HEK293 (cell line): ENCODE results near the gene ZEB2.

Experiments used
- EGR2 ChIP-seq: fragments of 450-650 bp; formaldehyde crosslinking; IDR thresholded peaks from 2 replicates; pipeline ENCODE4 v1.5.1; 2016; ENCODE audit warnings: low read depth, missing biosample characterization, missing genetic modification characterization
- KLF10 ChIP-seq: fragments of 450-650 bp; IDR thresholded peaks from 2 replicates; pipeline ENCODE4 v1.5.1; 2018; ENCODE audit warnings: missing biosample characterization, mild to moderate bottlenecking, missing genetic modification characterization
- REPIN1 ChIP-seq: fragments of 450-650 bp; formaldehyde crosslinking; IDR thresholded peaks from 2 replicates; pipeline ENCODE4 v1.5.1; 2017; ENCODE audit warnings: missing biosample characterization, missing genetic modification characterization, low read depth
- SCRT1 ChIP-seq: fragments of 450-650 bp; formaldehyde crosslinking; IDR thresholded peaks from 2 replicates; pipeline ENCODE4 v1.5.1; 2016; ENCODE audit warnings: missing biosample characterization, missing genetic modification characterization, borderline replicate concordance
- ZBTB21 ChIP-seq: fragments of 450-650 bp; formaldehyde crosslinking; IDR thresholded peaks from 2 replicates; pipeline ENCODE4 v1.5.1; 2017; ENCODE audit warnings: missing biosample characterization, missing genetic modification characterization
- ZFP3 ChIP-seq: fragments of 450-650 bp; formaldehyde crosslinking; IDR thresholded peaks from 2 replicates; pipeline ENCODE4 v1.5.1; 2016; ENCODE audit warnings: low read depth, missing biosample characterization, missing genetic modification characterization
- ZIC2 ChIP-seq: fragments of 450-650 bp; formaldehyde crosslinking; IDR thresholded peaks from 2 replicates; pipeline ENCODE4 v1.5.1; 2016; ENCODE audit warnings: missing biosample characterization, missing genetic modification characterization
- ZNF549 ChIP-seq: fragments of 450-650 bp; IDR thresholded peaks from 2 replicates; pipeline ENCODE4 v1.5.1; 2018; ENCODE audit warnings: missing biosample characterization, missing genetic modification characterization, mild to moderate bottlenecking, inconsistent platforms, moderate library complexity
- ZNF677 ChIP-seq: fragments of 450-650 bp; IDR thresholded peaks from 2 replicates; pipeline ENCODE4 v1.5.0; 2018; ENCODE audit warnings: missing biosample characterization, mild to moderate bottlenecking, missing genetic modification characterization, moderate library complexity
- ZNF777 ChIP-seq: fragments of 450-650 bp; formaldehyde crosslinking; IDR thresholded peaks from 2 replicates; pipeline ENCODE4 v1.5.1; 2017; ENCODE audit warnings: missing biosample characterization, missing genetic modification characterization, borderline replicate concordance
- TF ChIP-seq, protein P1 (sequence below): fragments of 450-650 bp; formaldehyde crosslinking; IDR thresholded peaks from 2 replicates; pipeline ENCODE4 v1.5.1; 2016; ENCODE audit warnings: missing biosample characterization, missing genetic modification characterization, borderline replicate concordance
- TF ChIP-seq, protein P2 (sequence below): fragments of 450-650 bp; formaldehyde crosslinking; IDR thresholded peaks from 2 replicates; pipeline ENCODE4 v1.5.1; 2016; ENCODE audit warnings: missing biosample characterization, missing genetic modification characterization
- TF ChIP-seq, protein P3 (sequence below): fragments of 450-650 bp; formaldehyde crosslinking; IDR thresholded peaks from 2 replicates; pipeline ENCODE4 v1.5.1; 2016; ENCODE audit warnings: missing biosample characterization, missing genetic modification characterization

DNA sequence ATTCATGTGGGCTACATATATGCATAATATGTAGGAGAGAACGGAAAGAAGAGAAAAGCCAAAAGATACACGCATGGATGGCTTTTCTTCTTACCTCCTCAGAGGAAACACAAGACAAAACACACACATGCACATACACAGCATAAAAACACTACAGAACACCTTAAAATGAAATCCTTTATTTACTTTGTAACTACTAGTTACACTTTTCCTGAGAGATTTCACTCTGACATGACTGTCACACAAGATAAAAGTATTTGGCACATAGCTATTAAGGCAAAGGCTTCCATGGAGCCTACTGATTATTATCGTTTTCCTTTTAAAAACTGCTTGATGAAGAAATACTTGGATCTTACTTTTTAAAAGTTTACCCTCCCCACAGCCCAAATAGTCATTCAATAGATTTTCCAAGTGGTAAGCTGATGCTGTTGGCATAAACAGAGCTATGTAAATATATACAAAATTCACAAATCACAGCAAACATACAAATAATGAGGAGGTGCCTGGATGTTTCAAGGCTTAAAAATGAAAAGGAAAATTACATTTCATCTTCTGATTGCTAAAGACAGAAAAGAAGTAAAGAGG lies 8.6 kb downstream of the ZEB2 start:
- TF ChIP-seq KLF10 (tag by site-specific recombination) = no peak
- TF ChIP-seq EGR2 (tag by site-specific recombination) = no peak
- TF ChIP-seq, protein P1, sequence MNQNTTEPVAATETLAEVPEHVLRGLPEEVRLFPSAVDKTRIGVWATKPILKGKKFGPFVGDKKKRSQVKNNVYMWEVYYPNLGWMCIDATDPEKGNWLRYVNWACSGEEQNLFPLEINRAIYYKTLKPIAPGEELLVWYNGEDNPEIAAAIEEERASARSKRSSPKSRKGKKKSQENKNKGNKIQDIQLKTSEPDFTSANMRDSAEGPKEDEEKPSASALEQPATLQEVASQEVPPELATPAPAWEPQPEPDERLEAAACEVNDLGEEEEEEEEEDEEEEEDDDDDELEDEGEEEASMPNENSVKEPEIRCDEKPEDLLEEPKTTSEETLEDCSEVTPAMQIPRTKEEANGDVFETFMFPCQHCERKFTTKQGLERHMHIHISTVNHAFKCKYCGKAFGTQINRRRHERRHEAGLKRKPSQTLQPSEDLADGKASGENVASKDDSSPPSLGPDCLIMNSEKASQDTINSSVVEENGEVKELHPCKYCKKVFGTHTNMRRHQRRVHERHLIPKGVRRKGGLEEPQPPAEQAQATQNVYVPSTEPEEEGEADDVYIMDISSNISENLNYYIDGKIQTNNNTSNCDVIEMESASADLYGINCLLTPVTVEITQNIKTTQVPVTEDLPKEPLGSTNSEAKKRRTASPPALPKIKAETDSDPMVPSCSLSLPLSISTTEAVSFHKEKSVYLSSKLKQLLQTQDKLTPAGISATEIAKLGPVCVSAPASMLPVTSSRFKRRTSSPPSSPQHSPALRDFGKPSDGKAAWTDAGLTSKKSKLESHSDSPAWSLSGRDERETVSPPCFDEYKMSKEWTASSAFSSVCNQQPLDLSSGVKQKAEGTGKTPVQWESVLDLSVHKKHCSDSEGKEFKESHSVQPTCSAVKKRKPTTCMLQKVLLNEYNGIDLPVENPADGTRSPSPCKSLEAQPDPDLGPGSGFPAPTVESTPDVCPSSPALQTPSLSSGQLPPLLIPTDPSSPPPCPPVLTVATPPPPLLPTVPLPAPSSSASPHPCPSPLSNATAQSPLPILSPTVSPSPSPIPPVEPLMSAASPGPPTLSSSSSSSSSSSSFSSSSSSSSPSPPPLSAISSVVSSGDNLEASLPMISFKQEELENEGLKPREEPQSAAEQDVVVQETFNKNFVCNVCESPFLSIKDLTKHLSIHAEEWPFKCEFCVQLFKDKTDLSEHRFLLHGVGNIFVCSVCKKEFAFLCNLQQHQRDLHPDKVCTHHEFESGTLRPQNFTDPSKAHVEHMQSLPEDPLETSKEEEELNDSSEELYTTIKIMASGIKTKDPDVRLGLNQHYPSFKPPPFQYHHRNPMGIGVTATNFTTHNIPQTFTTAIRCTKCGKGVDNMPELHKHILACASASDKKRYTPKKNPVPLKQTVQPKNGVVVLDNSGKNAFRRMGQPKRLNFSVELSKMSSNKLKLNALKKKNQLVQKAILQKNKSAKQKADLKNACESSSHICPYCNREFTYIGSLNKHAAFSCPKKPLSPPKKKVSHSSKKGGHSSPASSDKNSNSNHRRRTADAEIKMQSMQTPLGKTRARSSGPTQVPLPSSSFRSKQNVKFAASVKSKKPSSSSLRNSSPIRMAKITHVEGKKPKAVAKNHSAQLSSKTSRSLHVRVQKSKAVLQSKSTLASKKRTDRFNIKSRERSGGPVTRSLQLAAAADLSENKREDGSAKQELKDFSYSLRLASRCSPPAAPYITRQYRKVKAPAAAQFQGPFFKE (tag by site-specific recombination) = no peak
- TF ChIP-seq, protein P2, sequence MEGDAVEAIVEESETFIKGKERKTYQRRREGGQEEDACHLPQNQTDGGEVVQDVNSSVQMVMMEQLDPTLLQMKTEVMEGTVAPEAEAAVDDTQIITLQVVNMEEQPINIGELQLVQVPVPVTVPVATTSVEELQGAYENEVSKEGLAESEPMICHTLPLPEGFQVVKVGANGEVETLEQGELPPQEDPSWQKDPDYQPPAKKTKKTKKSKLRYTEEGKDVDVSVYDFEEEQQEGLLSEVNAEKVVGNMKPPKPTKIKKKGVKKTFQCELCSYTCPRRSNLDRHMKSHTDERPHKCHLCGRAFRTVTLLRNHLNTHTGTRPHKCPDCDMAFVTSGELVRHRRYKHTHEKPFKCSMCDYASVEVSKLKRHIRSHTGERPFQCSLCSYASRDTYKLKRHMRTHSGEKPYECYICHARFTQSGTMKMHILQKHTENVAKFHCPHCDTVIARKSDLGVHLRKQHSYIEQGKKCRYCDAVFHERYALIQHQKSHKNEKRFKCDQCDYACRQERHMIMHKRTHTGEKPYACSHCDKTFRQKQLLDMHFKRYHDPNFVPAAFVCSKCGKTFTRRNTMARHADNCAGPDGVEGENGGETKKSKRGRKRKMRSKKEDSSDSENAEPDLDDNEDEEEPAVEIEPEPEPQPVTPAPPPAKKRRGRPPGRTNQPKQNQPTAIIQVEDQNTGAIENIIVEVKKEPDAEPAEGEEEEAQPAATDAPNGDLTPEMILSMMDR = no peak
- no peak for TF ChIP-seq ZFP3 (tag by site-specific recombination)
- no peak for TF ChIP-seq ZNF549 (tag by site-specific recombination)
- no peak for TF ChIP-seq SCRT1
- no peak for TF ChIP-seq ZIC2
- no peak for TF ChIP-seq ZBTB21 (tag by site-specific recombination)
- no peak for TF ChIP-seq REPIN1 (tag by site-specific recombination)
- TF ChIP-seq, protein P3, sequence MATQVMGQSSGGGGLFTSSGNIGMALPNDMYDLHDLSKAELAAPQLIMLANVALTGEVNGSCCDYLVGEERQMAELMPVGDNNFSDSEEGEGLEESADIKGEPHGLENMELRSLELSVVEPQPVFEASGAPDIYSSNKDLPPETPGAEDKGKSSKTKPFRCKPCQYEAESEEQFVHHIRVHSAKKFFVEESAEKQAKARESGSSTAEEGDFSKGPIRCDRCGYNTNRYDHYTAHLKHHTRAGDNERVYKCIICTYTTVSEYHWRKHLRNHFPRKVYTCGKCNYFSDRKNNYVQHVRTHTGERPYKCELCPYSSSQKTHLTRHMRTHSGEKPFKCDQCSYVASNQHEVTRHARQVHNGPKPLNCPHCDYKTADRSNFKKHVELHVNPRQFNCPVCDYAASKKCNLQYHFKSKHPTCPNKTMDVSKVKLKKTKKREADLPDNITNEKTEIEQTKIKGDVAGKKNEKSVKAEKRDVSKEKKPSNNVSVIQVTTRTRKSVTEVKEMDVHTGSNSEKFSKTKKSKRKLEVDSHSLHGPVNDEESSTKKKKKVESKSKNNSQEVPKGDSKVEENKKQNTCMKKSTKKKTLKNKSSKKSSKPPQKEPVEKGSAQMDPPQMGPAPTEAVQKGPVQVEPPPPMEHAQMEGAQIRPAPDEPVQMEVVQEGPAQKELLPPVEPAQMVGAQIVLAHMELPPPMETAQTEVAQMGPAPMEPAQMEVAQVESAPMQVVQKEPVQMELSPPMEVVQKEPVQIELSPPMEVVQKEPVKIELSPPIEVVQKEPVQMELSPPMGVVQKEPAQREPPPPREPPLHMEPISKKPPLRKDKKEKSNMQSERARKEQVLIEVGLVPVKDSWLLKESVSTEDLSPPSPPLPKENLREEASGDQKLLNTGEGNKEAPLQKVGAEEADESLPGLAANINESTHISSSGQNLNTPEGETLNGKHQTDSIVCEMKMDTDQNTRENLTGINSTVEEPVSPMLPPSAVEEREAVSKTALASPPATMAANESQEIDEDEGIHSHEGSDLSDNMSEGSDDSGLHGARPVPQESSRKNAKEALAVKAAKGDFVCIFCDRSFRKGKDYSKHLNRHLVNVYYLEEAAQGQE (tag by site-specific recombination) = no peak
- TF ChIP-seq ZNF677 (tag by site-specific recombination) = no peak
- TF ChIP-seq ZNF777 (tag by site-specific recombination) = no peak
